HG02852 (cell line): ENCODE measurements around the gene SPANXA2.
"Not testable (repeated sequence)": the region's sequence is repeated elsewhere in the genome, so short reads cannot be mapped to it uniquely, and the experiment has no call there.

ENCODE experiments used
- ATAC-seq: cut with Tn5 transposase; IDR thresholded peaks from one replicate; pipeline ENCODE4 v1.9.1; 2021; ENCODE audit warnings: mild to moderate bottlenecking, moderate library complexity; ENCODE audit not compliant: unreplicated experiment

The SPANXA2 gene

DNA sequence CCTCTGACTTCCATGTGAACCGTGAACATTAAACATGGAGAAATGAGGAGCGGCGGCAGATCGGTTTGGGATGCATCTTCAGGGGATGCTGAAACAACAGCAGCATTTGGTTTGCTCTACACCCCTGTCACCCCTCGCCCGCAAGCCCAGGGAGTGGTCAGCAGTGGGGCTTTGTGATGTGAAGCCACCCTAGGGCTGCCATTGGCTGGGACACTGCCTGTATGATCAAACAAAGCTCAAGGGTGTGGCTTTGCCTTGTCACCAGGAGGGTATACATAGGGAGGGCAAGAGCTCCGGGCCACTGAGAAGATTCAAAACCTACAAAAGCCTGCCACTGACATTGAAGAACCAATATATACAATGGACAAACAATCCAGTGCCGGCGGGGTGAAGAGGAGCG is at the start of gene SPANXA2:
SPANXA2 (plus strand) TSS at position 301 of the 400 bp plus-strand sequence; CDS start at position 361, 60 bp downstream.
- not testable (repeated sequence) for ATAC-seq

DNA sequence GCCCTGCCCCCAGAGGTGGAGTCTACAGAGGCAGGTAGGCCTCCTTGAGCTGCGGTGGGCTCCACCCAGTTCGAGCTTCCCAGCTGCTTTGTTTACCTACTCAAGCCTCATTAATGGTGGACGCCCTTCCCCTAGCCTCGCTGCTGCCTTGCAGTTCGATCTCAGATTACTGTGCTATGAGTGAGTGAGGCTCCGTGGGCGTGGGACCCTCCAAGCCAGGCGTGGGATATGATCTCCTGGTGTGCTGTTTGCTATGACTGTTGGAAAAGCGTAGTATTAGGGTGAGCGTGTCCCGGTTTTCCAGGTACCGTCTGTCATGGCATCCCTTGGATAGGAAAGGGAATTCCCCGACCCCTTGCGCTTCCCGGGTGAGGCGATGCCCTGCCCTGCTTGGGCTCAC is 47.0 kb upstream of the SPANXA2 start:
- ATAC-seq = not testable (repeated sequence)

DNA sequence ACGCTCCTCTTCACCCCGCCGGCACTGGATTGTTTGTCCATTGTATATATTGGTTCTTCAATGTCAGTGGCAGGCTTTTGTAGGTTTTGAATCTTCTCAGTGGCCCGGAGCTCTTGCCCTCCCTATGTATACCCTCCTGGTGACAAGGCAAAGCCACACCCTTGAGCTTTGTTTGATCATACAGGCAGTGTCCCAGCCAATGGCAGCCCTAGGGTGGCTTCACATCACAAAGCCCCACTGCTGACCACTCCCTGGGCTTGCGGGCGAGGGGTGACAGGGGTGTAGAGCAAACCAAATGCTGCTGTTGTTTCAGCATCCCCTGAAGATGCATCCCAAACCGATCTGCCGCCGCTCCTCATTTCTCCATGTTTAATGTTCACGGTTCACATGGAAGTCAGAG is 4.9 kb upstream of the SPANXA2 start, which contains the start of gene SPANXA1:
SPANXA1 (minus strand) TSS at position 101 of the 400 bp plus-strand sequence; CDS start at position 41, 60 bp downstream.
- not testable (repeated sequence) for ATAC-seq

DNA sequence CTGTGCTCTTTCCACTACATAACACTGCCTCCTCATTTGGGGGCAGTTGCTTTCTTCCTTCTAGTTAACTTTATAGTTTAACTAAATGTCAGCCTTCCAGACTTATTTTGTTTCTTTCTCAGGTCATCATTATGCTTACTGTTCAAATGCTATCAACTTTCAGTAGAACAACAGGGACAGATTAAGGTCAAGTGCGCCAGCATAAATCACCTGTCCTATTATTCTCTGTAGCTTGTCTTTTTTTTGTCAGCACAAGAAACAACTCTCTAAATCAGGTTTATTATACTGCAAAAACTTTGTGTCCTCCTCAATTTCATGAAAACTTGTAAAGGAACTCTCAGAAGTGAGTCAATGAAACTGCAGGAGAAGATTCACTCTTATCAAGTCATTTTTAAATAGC is 19.6 kb downstream of the SPANXA2 start:
- ATAC-seq = no peak

- no peak for ATAC-seq
These were observed 29.8 kb downstream of the SPANXA2 start for GRCh38 chrX:141619336-141619735.

- no peak for ATAC-seq
These were observed 42.6 kb downstream of the SPANXA2 start for GRCh38 chrX:141632124-141632523.

- ATAC-seq = no peak
These were observed 49.0 kb downstream of the SPANXA2 start for GRCh38 chrX:141638550-141638949.
